PC-9 (cell line): ENCODE results near the gene RALGPS2.

Source experiments
- EZH2 ChIP-seq: fragments of 200-600 bp; sonication (generic); IDR thresholded peaks from 2 replicates; pipeline ENCODE4 v1.8.0; 2017; ENCODE audit warnings: antibody characterized with exemption, low read depth
- TF ChIP-seq, protein P1 (sequence below): fragments of 200-600 bp; sonication (generic); conservative IDR thresholded peaks from 2 replicates; pipeline ENCODE4 v1.6.1; 2017; ENCODE audit warnings: mixed run types, antibody characterized with exemption, mild to moderate bottlenecking, moderate library complexity

DNA sequence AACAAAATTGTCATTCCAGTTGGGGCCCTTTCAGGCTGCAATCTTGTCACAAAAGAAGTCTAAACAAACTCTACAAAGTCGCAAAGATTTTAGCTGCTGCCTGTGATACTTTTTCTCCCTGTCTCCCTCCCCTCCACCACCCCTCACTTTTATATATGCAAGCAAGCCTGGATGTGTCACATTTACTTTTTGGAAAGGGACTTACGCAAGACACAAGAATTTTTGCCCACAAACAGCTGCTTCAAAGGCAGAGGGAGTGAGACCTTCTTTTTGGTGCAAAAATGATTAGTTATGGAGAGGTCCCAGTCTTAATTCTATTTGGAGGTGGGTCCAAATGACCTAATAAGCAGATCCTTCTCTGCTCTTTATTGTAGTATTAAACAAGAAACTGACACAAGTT, 22.9 kb upstream of the RALGPS2 start:
- no peak for TF ChIP-seq EZH2
- TF ChIP-seq, protein P1, sequence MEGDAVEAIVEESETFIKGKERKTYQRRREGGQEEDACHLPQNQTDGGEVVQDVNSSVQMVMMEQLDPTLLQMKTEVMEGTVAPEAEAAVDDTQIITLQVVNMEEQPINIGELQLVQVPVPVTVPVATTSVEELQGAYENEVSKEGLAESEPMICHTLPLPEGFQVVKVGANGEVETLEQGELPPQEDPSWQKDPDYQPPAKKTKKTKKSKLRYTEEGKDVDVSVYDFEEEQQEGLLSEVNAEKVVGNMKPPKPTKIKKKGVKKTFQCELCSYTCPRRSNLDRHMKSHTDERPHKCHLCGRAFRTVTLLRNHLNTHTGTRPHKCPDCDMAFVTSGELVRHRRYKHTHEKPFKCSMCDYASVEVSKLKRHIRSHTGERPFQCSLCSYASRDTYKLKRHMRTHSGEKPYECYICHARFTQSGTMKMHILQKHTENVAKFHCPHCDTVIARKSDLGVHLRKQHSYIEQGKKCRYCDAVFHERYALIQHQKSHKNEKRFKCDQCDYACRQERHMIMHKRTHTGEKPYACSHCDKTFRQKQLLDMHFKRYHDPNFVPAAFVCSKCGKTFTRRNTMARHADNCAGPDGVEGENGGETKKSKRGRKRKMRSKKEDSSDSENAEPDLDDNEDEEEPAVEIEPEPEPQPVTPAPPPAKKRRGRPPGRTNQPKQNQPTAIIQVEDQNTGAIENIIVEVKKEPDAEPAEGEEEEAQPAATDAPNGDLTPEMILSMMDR: no peak
